ENCODE measurements around the gene HDDC3. TPM values are rescaled to one million over a fixed set of nuclear protein-coding genes. Genes with fewer than 3 reads are reported as not detected.

HDDC3 gene
- total RNA-seq, 1 donor from 2014 or later, result 20.9 TPM

DNA sequence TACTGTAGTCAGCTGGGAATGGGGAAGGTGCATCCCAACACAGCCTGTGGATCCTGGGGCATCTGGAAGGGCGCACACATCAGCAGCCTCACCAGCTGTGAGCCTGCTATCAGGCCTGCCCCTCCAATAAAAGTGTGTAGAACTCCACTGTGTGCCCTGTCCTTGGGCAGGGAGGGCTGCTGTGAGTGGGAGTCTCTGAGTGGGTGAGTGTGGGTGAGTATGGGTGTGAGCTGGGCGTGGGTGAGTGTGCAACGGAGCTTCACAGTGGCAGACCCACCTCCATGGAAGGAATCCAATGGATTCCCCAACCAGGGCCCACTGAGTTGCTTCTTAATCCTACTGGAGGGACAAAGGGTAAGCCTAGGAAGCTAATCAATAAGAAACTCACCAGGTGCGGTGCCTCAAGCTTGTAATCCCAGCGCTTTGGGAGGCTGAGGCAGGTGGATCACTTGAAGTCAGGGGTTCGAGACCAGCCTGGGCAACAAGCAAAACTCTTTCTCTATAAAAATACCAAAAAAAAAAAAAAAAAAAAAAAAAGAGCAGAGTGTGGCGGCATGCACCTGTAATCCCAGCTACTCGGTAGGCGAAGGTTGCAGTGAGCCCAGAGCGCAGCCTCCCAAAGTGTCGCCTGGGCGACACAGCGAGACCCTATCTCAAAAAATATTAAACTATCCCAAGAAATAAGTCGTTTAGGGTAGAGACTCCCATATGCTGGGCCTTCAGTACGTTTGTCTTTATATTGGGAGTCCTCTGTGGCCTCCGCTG, 21.8 kb upstream of the HDDC3 start:
- no peak for DNase-seq (ENCODE audit: low spot score)

- DNase-seq (ENCODE audit: low spot score), result no peak
These were observed 20.7 kb upstream of the HDDC3 start for GRCh38 chr15:90952901-90953677.

GRCh38 chr15:90950676-90951075, 18.3 kb upstream of the HDDC3 start:
- DNase-seq (ENCODE audit: low spot score), result no peak

- no peak for DNase-seq (ENCODE audit: low spot score)
These were observed 17.8 kb upstream of the HDDC3 start for GRCh38 chr15:90949979-90950675.

DNA sequence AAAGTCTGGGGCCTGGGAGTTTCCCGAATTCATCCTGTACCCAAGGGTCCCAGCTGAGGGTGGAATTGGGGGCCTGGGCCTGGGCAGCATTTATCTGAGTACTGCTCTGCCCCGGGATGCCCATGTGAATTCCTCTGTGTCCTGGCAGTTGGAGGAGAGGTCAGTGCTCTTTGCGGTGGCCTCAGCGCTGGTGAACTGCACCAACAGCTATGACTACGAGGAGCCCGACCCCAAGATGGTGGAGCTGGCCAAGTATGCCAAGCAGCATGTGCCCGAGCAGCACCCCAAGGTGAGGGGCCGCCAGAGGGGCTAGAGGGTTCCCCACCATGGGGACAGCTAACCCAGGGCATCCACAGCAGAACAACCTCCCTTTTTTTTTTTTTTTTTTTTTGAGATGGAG, 16.2 kb upstream of the HDDC3 start:
- no peak for DNase-seq (ENCODE audit: low spot score)

DNA sequence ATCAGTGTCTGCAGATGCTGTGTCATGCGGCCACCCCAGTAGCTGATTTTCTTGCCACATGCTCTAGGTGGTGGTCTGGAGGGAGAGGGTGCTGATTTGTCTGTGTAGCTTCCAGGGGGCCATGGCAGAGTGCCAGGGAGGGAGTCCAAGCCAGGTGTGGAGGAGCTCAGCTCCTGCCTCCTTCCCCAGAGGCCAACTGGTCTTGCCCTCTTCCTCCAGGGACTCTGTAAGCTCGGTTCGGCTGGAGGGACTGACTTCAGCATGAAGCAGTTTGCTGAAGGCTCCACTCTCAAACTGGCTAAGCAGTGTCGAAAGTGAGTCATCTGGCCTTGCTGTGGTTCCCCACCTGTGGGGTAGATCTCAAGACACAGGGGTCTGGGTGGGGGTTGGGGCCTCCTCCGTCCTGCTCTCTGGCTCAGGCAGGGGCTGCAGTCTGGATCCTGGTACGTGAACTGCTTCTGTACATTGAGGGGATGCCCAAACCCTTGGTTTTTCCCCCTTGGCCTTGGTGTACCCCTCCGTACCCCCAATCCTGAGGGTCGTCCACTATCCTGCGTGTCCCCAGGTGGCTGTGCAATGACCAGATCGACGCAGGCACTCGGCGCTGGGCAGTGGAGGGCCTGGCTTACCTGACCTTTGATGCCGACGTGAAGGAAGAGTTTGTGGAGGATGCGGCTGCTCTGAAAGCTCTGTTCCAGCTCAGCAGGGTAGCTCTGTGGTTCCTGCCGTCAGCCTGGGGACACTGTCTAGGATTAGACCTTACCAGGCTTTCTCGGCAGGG, 15.4 kb upstream of the HDDC3 start:
- no peak for DNase-seq (ENCODE audit: low spot score)

DNA sequence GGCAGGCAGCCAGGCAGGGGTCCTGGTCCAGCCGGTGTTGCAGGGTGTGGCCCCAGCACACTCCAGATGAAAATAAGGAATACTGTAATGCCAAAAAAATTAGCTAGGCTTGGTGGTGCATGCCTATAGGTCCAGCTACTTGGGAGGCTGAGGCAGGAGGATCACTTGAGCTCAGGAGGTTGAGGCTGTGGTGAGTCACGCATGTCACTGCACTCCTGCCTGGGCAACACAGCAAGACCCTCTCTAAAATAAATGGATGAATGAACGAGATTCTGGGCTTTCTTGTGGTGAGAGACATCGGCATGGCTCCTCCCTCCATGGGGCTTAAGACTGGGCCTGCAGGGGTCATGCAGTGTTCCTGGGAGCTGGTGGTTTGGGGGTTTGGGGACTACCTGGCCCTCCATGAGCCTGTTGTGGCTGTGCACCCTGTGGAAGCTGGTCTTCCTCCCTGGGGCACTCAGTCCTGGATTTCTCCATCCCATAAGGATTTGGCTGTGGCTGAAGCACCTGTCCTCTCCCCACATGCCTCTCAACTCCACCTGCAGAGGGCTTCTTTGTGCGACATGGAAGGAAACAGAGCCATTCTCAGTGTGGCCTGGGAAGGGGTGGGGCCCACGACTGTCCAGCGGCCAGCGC, 14.7 kb upstream of the HDDC3 start:
- DNase-seq (ENCODE audit: low spot score), result no peak

- no peak for DNase-seq (ENCODE audit: low spot score)
These were observed 14.2 kb upstream of the HDDC3 start for GRCh38 chr15:90946538-90946937.

- no peak for DNase-seq (ENCODE audit: low spot score)
These were observed 12.7 kb upstream of the HDDC3 start for GRCh38 chr15:90945091-90945490.

DNA sequence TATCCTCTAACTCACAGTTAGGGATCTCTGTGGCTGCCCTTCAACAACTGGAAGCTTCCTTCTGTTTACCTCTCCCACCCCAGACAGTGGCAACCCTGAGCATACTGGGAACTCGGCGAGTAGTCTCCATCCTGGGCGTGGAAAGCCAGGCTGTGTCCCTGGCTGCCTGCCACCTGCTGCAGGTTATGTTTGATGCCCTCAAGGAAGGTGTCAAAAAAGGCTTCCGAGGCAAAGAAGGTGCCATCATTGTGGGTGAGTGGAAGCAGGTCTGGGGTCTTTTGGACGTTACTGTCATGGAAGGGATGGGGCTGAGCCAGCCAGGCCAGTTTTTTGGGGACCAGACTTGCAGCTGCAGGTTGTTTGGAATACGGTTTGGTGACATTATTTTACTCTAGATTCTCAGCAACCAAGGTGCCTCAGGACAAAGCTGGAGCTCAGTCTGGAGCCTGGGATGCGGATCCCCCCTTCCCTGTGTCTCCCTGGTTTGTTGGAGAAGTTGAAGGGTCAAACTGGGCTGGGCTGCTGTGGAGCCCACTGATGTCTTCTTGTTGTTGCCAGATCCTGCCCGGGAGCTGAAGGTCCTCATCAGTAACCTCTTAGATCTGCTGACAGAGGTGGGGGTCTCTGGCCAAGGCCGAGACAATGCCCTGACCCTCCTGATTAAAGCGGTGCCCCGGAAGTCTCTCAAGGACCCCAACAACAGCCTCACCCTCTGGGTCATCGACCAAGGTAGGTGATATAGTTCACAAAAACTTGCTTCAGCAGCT, 10.2 kb upstream of the HDDC3 start:
- no peak for DNase-seq (ENCODE audit: low spot score)

GRCh38 chr15:90941038-90941437, 8.7 kb upstream of the HDDC3 start:
- DNase-seq (ENCODE audit: low spot score), result no peak

- no peak for DNase-seq (ENCODE audit: low spot score)
These were observed 7.4 kb upstream of the HDDC3 start for GRCh38 chr15:90939756-90940155.

DNA sequence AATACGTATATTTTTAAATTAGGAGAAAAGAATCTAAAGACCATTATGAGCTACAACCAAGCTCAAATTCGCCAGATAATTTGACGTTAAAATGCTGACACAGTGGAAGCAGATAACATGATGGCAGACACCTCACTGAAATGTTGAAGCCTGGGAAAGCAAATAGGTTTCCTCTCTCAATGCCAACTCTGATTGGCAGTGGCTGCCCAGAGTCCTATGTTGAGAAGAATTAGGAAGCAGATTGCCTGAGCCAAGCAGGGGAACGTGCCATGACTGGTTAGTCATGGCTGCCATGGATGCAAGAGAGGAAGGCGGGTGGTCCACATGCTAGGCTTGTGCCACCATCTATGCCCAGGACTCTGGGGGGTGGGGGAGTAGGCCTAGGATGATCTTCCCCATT, 5.9 kb upstream of the HDDC3 start:
- no peak for DNase-seq (ENCODE audit: low spot score)

DNA sequence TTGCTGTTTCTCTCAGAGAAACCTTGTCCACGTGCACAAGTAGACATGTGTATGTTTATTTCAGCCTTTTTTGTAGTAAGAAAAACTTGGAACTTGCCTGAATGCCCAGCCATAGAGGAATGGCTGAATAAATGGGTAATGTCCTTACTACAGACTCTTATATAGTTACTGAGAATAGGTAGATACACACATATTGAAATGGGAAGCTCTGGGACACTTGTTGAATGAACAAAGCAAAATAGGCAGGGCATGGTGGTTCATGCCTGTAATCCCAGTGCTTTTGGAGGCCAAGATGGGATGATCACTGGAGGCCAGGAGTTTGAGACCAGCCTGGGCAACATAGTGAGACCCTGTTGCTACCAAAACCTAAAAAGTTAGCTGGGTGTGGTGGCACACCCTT, 4.5 kb upstream of the HDDC3 start:
- no peak for DNase-seq (ENCODE audit: low spot score)

DNA sequence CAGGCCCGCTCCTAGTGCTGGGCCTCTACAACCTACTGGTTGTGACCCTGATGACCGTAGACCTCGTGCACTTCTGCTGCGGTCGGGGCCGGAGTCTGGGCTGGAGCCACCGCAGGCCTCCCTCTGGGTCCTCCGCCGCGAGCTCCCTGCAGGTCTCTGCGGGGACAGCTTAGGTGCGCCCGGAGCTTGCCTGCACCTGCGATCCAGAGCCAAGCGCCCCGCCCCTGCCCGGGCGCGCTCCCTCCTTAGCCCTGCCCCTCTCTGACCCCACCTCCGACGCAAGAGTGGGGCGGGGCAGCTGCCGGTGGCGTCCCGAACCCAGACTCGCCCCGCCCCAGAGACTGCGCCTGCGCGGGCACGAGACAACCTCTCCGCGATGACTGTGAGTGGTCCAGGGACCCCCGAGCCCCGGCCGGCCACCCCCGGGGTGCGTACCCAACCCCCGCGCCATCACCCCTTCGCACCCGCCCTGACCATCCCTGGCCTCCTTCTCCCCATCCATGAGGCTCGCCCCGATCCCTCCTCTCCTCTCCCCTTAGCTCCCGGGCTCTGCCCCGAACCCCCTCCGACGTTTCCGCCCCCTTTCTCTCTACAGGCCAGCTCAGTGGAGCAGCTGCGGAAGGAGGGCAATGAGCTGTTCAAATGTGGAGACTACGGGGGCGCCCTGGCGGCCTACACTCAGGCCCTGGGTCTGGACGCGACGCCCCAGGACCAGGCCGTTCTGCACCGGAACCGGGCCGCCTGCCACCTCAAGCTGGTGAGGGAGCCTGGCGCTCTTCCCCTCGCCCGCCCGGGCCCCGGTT, 2.8 kb upstream of the HDDC3 start, which contains the start of gene UNC45A:
TSS of gene UNC45A (plus strand) at position 337 of the 803 bp plus-strand sequence. CDS start at position 377, 40 bp downstream.
- peak; percentile 94 for DNase-seq (ENCODE audit: low spot score)

GRCh38 chr15:90934256-90934948, 2.1 kb upstream of the HDDC3 start:
- peak; percentile 90 for DNase-seq (ENCODE audit: low spot score)

- no peak for DNase-seq (ENCODE audit: low spot score)
These were observed 952 bp upstream of the HDDC3 start for GRCh38 chr15:90933301-90933700.

- DNase-seq (ENCODE audit: low spot score), result no peak
These were observed 277 bp upstream of the HDDC3 start for GRCh38 chr15:90932660-90932991.

- DNase-seq (ENCODE audit: low spot score), result no peak
These were observed 848 bp downstream of the HDDC3 start for GRCh38 chr15:90931575-90931827.
